ENCODE measurements around the gene ABHD11. TPM values are rescaled to one million over a fixed set of nuclear protein-coding genes. Genes with fewer than 3 reads are reported as not detected.

Gene ABHD11
- total and polyA plus RNA-seq, 4 donors, result 5.1 to 7.6 (median 6.6) TPM

- Histone ChIP-seq H3K9me3 (ENCODE audit: control insufficient read depth in 4 of 4, low read length in 3 of 4) (no peaks in the 10 kb centered on the region), H3K27ac (ENCODE audit: low read depth in 1 of 2, low read length in 2 of 2) (peak overlapping the region; percentile 73 to 80)
Measured at GRCh38 chr7:73774923-73775322, 36.3 kb upstream of the ABHD11 start.

GRCh38 chr7:73773700-73774517 is 35.3 kb upstream of the ABHD11 start:
- no peak for DNase-seq (ENCODE audit: low spot score)
- TF ChIP-seq FOXA2 (IDR thresholded peaks at IDR 0.05) (peak; percentile 59), EGR1 (IDR thresholded peaks at IDR 0.05; ENCODE audit: low read depth in 2 of 2) (no peak), SP1 (IDR thresholded peaks at IDR 0.05) (peak; percentile 94), MAX (IDR thresholded peaks at IDR 0.05) (peak; percentile 51), HNF4A (conservative IDR thresholded peaks at IDR 0.05) (peak; percentile 99 to 100), CTCF (IDR thresholded peaks at IDR 0.05; ENCODE audit: low read depth, low read length, missing input control) (no peak), FOXA1 (IDR thresholded peaks at IDR 0.05) (no peak), YY1 (IDR thresholded peaks at IDR 0.05) (peak; percentile 86), REST (IDR thresholded peaks at IDR 0.05) (peak; percentile 66), HNF4G (IDR thresholded peaks at IDR 0.05) (peak; percentile 95), ZBTB33 (IDR thresholded peaks at IDR 0.05) (peak; percentile 43), TAF1 (conservative IDR thresholded peaks at IDR 0.05) (no peak), RAD21 (IDR thresholded peaks at IDR 0.05) (peak in 1 of 2 donors; percentile 58), ATF3 (IDR thresholded peaks at IDR 0.05) (no peak), RXRA (IDR thresholded peaks at IDR 0.05) (peak; percentile 73 to 81), JUND (IDR thresholded peaks at IDR 0.05) (peak in 1 of 2 donors; percentile 62), NR2F2 (IDR thresholded peaks at IDR 0.05) (no peak), GABPA (IDR thresholded peaks at IDR 0.05 in 1 of 2, conservative IDR thresholded peaks at IDR 0.05 in 1 of 2) (no peak)
- H3K27ac ChIP-seq (ENCODE audit: low read depth in 1 of 2, low read length in 2 of 2), result peak overlapping the region; percentile 73 to 80
- no peaks in the 10 kb centered on the region for H3K9me3 ChIP-seq (ENCODE audit: control insufficient read depth in 4 of 4, low read length in 3 of 4)
- H3K4me1 ChIP-seq (ENCODE audit: control insufficient read depth in 4 of 4, insufficient read depth in 4 of 4, low read length in 3 of 4), result peaks cover 17 to 46% (median 39%) of the 10 kb centered on the region in 4 donors
- peak overlapping the region in 2 of 3 donors; percentile 10 to 32 for H3K4me3 ChIP-seq (ENCODE audit: low read depth in 1 of 3, low read length in 3 of 3)
- H3K27me3 ChIP-seq (ENCODE audit: control insufficient read depth in 4 of 4, insufficient read depth in 4 of 4, low read length in 3 of 4), result no peaks in the 10 kb centered on the region
- H3K9ac ChIP-seq (ENCODE audit: low read depth in 1 of 2, low read length in 2 of 2), result peak overlapping the region in 1 of 2 donors; percentile 25
- no peaks in the 10 kb centered on the region for H3K36me3 ChIP-seq (ENCODE audit: control insufficient read depth in 4 of 4, insufficient read depth in 3 of 4, low read depth in 1 of 4, low read length in 3 of 4)
- WGBS, result 63% methylated on average over 6 of the region's 6 CpGs

More at GRCh38 chr7:73774923-73775322, 36.3 kb upstream of the ABHD11 start:
- 19% methylated on average over 1 of the region's 1 CpG for WGBS
- Histone ChIP-seq H3K36me3 (ENCODE audit: control insufficient read depth in 4 of 4, insufficient read depth in 3 of 4, low read depth in 1 of 4, low read length in 3 of 4) (no peaks in the 10 kb centered on the region), H3K4me3 (ENCODE audit: low read depth in 1 of 3, low read length in 3 of 3) (no peak overlapping the region), H3K9ac (ENCODE audit: low read depth in 1 of 2, low read length in 2 of 2) (no peak overlapping the region), H3K27me3 (ENCODE audit: control insufficient read depth in 4 of 4, insufficient read depth in 4 of 4, low read length in 3 of 4) (no peaks in the 10 kb centered on the region), H3K4me1 (ENCODE audit: control insufficient read depth in 4 of 4, insufficient read depth in 4 of 4, low read length in 3 of 4) (peaks cover 13 to 39% (median 36%) of the 10 kb centered on the region in 4 donors)
- TF ChIP-seq FOXA1 (IDR thresholded peaks at IDR 0.05), result no peak
- TF ChIP-seq ATF3 (IDR thresholded peaks at IDR 0.05), result no peak
- no peak for TF ChIP-seq NR2F2 (IDR thresholded peaks at IDR 0.05)
- TF ChIP-seq RAD21 (IDR thresholded peaks at IDR 0.05), result no peak
- TF ChIP-seq FOXA2 (IDR thresholded peaks at IDR 0.05), result no peak
- TF ChIP-seq GABPA (IDR thresholded peaks at IDR 0.05 in 1 of 2, conservative IDR thresholded peaks at IDR 0.05 in 1 of 2), result no peak
- no peak for TF ChIP-seq RXRA (IDR thresholded peaks at IDR 0.05)
- DNase-seq (ENCODE audit: low spot score), result no peak

Measured in liver (tissue), 9 donors.